Mammary epithelial cell (primary cell): ENCODE measurements around the gene BCL11B.

Experiments
- EZH2 ChIP-seq: IDR thresholded peaks from 2 replicates; pipeline ENCODE4 v1.6.1; 2012; ENCODE audit warnings: low read length, inconsistent platforms, borderline replicate concordance
- TF ChIP-seq, protein P1 (sequence below), 2 donors: IDR thresholded peaks in 1 of 2; conservative IDR thresholded peaks in 1 of 2; 2 replicates each; pipeline ENCODE4 v1.5.1; 2011 to 2012; ENCODE audit warnings: inconsistent platforms in 2 of 2, low read length in 2 of 2, mild to moderate bottlenecking in 2 of 2, control low read depth in 1 of 2, low read depth in 1 of 2; ENCODE audit not compliant: insufficient read depth in 1 of 2; ENCODE audit errors: extremely low read depth in 1 of 2

- TF ChIP-seq, protein P1, sequence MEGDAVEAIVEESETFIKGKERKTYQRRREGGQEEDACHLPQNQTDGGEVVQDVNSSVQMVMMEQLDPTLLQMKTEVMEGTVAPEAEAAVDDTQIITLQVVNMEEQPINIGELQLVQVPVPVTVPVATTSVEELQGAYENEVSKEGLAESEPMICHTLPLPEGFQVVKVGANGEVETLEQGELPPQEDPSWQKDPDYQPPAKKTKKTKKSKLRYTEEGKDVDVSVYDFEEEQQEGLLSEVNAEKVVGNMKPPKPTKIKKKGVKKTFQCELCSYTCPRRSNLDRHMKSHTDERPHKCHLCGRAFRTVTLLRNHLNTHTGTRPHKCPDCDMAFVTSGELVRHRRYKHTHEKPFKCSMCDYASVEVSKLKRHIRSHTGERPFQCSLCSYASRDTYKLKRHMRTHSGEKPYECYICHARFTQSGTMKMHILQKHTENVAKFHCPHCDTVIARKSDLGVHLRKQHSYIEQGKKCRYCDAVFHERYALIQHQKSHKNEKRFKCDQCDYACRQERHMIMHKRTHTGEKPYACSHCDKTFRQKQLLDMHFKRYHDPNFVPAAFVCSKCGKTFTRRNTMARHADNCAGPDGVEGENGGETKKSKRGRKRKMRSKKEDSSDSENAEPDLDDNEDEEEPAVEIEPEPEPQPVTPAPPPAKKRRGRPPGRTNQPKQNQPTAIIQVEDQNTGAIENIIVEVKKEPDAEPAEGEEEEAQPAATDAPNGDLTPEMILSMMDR (conservative IDR thresholded peaks at IDR 0.05 in 1 of 2, IDR thresholded peaks at IDR 0.05 in 1 of 2; ENCODE audit: extremely low read depth in 1 of 2, insufficient read depth in 1 of 2, low read depth in 1 of 2, low read length in 2 of 2) = no peak
- TF ChIP-seq EZH2 = no peak
These were observed 136.0 kb downstream of the BCL11B start for GRCh38 chr14:99136047-99136400.
